Sciatic nerve (tissue), 2 donors: ENCODE data around the gene PPP3CA. TPM values are rescaled to one million over a fixed set of nuclear protein-coding genes. Genes with fewer than 3 reads are reported as not detected.
"Not testable (repeated sequence)": the region's sequence is repeated elsewhere in the genome, so short reads cannot be mapped to it uniquely, and the experiment has no call there.

Experiments
- ATAC-seq: fragments of 200-7000 bp; cut with Tn5 transposase; one replicate; pipeline ENCODE4 v1.9.1; 2020; ENCODE audit warnings: mild to moderate bottlenecking, moderate library complexity
- DNase-seq: peaks from one replicate; pipeline ENCODE4 v3.0.0-alpha.2; 2020; ENCODE audit warnings: low spot score
- intact Hi-C: fragments of 100-400 bp; cut with DNase I; formaldehyde crosslinking; loops from one replicate; pipeline ENCODE4 v1.14.2; 2022
- total RNA-seq: library from RNA; stranded (reverse); fragmentation: NEBNext Ultra II Directional; extraction: Animal tissue kit (Norgen Biotek cat#: 25700); gene quantifications from one replicate; pipeline ENCODE4 v1.2.1, GENCODE V29; 2021
- donor health status: DM: no; HTN: no; CAD: no.
- donor health status: DM: no; HTN: no; CAD: no.

PPP3CA gene
- total RNA-seq, 1 donor from 2014 or later = 56.8 TPM

- no peak for ATAC-seq
- intact Hi-C loops = no loop called here
- no peak for DNase-seq
Observed at GRCh38 chr4:101101072-101101471, 246.3 kb downstream of the PPP3CA start.

DNA sequence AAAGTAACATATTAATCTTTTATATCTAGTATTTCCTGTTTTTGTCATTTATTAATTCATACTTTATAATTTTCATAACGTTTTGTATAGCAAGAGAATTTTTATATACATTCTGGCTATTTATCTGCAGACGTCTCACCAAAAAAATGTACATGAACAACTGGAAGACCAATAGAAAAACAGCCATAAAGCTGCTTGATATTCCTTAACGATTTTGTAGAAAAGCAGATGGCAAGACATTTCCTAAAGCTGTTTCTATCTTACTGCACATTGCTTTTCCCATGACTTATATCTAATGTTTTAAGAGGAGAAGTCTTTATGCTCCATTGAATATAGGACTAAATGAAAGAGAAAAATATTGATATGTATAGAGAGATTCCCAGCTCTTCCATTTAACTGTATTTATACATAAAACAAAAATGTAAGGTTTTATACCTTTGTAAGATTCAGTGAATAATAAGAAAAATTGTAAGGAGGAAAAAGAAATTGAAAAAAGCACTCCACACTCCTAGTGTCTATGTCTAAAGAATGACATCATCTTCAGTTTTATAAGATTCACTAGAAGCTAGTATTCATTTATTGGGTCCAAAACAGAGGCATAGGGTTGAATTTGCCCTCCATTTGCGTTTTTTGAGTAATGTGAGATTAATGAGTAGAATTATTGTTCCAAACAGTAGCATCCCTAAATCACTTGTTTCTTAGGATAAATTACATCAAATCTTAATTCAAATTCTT is 248.5 kb downstream of the PPP3CA start:
- intact Hi-C loops = no loop called here
- DNase-seq (no peak), ATAC-seq (no peak)

GRCh38 chr4:101092609-101093008 is 254.7 kb downstream of the PPP3CA start:
- ATAC-seq, DNase-seq, intact Hi-C loops: not testable (repeated sequence)

GRCh38 chr4:101089168-101089567 is 258.2 kb downstream of the PPP3CA start:
- ATAC-seq (no peak), DNase-seq (no peak)
- intact Hi-C loops = no loop called here

DNA sequence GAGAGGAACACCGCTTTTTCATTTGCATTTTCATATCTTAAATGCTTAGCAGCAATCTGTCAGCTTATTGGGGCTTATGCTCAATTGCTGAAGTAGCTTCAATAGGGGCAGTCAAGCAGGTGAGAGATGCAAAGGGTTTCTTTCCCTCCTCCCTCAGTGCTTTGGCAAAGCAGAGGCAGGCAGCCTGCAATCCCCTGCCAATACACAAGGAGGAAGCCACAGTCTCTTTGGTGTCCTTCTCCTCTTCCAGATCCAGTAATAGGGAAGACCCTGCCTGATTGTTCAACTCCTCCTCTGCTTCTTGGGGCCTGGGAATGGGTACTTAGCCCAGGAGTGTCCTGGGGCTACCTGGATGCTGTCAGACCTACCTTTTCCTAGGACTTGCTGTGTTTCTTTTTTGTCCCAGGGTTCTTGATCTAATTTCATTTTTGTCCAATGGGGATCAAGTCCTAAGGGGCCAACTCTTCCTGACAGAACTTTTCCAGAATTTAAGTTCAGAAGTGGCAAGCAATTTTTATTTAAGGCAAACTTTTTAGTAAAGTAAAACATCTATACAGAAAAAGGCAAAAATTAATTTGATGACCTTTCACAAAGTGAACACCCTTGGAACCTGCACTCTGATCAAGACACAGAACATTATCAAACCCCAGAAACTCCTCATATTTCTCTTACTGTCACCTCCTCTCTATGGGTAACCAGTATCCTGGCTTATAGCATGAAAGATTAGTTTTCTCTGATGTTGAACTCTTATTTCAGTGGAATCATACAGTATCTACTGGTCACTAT is 260.3 kb downstream of the PPP3CA start:
- intact Hi-C loops = no loop called here
- ATAC-seq = no peak
- no peak for DNase-seq

DNA sequence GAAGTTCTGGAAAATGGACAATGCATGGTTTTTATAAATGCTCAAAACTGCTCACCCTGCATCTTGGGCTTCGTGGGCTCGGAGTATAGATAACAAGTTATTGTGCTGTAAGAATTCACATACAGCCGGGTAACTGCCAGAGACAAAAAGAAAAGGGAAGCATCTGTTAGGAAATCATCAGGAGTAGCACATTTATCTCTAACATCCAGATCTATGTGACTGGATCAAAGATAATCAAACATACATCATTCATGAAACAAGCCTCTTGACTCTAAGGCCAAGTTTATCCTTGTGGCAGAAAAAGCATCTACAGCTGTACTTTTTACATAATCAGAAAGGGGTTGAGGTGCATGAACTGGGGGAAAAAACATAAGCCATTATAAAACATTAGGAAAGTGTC is 264.2 kb downstream of the PPP3CA start:
- intact Hi-C loops = no loop called here
- no peak for DNase-seq
- ATAC-seq = no peak

DNA sequence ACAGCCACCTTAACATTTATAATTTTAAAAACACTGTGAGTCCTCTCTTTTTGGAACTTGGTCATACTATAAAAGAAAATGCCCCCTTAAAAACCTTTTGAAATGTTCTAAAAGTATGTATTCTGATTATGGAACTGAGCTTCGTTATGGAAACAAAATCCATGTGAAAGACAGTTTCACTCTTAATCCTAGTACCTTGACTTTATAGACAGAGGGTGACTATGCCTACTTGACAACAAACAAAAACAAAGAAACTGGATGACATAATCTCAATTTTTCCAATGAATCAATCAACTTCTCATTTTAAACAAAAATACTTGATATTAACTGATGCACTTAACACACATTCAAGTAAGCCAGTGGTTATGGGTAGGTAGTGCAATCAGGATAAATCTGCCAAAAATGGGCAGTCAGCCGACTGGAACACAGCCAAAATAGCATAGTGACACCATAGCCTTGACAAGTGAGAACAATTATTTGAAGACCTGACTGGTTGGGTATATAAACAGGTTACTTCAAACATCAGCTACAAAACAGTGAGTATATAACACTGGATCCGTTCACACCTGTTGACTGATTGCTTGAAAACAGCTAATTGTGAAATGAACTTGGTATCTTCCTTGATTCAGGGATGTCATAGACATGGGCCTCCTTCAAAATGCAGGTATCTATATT is 265.5 kb downstream of the PPP3CA start:
- DNase-seq = no peak
- intact Hi-C loops = no loop called here

GRCh38 chr4:101081166-101081565 is 266.2 kb downstream of the PPP3CA start:
- ATAC-seq (no peak), DNase-seq (no peak)
- intact Hi-C loops = no loop called here

More for the DNA sequence above, 265.5 kb downstream of the PPP3CA start:
- ATAC-seq = no peak

DNA sequence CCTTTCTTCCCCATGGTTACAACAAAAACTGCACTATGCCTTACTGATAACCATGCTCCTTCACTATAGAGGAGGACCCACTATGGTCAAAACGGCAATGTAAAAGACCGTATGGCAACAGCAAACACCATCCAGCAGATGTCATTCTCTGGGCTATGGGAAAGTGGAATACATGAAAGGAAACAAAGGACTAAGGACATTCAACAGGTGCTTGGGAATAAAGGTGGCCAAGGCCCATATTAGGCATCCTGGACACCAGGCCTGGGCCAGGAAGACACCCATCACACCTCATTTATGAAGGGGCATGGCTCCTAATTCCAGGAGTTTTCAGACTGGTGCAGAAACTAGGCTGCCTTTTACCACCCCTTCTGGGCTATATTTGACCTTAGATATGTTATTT is 268.4 kb downstream of the PPP3CA start:
- ATAC-seq = no peak
- intact Hi-C loops = no loop called here

GRCh38 chr4:101076032-101076431 is 271.3 kb downstream of the PPP3CA start:
- intact Hi-C loops = no loop called here
- ATAC-seq = no peak
- DNase-seq = no peak

More for the DNA sequence above, 268.4 kb downstream of the PPP3CA start:
- DNase-seq = no peak

DNA sequence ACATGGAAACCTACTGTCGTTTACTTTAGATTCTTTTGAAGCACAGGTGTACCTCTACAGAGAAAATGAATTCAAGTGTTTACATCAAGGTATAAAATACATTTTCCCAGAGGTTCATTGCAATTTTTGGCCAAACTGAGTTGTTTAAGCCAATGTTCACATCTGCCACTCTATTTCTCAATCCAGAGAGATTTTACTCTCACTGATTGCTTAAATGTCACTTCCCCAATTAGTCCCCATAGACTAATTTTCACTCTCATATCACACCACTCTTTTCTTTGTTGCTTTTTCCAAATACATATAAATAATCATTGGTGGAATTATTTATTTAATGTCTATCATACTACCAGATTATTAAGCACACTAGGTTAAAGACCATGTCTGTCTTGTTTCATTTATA is 271.8 kb downstream of the PPP3CA start:
- DNase-seq (no peak), ATAC-seq (no peak)
- intact Hi-C loops = no loop called here

- intact Hi-C loops = no loop called here
- no peak for ATAC-seq
- no peak for DNase-seq
Observed at GRCh38 chr4:101074326-101074725, 273.0 kb downstream of the PPP3CA start.

GRCh38 chr4:101071241-101071640 is 276.1 kb downstream of the PPP3CA start:
- no peak for ATAC-seq
- no peak for DNase-seq
- intact Hi-C loops = no loop called here

DNA sequence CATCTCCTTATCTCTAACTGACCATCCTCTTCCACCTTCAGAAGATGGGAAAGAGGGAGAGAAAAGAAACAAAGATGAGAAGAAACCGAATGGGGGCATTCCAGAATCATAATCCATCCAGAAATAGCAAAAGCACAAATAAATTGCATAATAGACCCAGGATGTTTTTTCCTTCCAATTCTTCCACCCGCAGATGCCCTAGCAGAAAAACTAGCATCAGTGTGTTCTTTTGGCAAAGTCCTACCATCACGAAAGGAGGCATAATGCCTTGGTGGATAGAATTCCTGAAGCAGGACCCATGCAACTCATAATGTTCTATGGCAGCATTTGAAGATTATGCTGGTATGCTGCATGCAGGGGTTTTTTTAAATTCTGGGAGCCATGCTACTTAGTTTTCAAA is 279.2 kb downstream of the PPP3CA start:
- DNase-seq (no peak), ATAC-seq (no peak)
- intact Hi-C loops = no loop called here

- no peak for DNase-seq
Observed at GRCh38 chr4:101067383-101067782, 279.9 kb downstream of the PPP3CA start.

DNA sequence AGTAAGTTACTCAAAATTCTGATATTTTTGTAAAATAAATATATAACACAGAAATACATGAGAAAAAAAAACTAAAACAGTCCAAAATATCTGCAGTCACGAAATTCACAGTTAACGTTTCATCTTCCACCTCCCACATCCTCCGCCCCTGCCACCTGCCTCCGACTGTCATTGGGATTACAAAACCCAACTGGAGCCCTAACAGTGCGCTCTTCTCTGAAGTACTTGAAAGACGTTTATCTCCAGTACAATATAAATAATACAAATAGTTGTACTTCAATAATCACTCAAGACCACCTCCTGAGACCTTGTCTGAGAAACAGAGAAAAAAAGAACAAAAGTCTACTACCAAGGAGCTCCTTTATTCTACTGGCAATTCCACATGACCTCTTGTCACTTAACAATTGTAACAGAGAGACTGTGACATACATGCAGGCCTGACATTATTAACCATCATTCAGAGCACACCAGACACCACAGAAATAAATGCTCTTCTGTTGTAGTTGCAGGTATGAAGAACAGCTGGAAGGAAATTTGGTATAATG is 280.6 kb downstream of the PPP3CA start:
- ATAC-seq (no peak), DNase-seq (no peak)
- intact Hi-C loops = no loop called here

More at GRCh38 chr4:101067383-101067782, 279.9 kb downstream of the PPP3CA start:
- intact Hi-C loops = no loop called here
- no peak for ATAC-seq

DNA sequence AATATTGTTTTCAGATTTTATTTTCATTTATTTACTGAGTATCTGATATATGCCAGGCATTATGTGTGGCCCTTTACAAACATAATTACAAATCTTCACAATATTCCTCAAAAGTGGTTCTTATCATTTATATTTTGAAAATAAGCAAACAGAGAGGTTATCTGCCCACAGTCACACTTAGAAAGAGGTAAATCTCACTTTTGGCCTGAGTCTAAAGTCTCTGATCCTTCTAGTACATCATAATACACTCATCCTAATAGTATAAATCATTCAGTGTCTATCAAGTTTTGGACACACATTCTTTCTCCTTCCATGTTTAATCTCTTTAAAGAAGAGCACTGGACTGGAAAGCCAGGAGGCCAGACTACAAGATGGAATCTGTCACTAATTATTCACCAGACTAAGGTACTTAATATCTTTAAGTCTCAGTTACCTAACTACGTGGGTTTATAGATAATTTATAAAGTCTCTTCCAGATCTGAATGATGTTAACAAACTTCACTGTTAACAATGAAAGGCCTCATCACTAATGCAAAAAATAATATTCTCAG is 281.3 kb downstream of the PPP3CA start:
- ATAC-seq (no peak), DNase-seq (no peak)
- intact Hi-C loops = no loop called here

GRCh38 chr4:101065346-101065745 is 282.0 kb downstream of the PPP3CA start:
- intact Hi-C loops = no loop called here
- no peak for DNase-seq
- ATAC-seq = no peak

DNA sequence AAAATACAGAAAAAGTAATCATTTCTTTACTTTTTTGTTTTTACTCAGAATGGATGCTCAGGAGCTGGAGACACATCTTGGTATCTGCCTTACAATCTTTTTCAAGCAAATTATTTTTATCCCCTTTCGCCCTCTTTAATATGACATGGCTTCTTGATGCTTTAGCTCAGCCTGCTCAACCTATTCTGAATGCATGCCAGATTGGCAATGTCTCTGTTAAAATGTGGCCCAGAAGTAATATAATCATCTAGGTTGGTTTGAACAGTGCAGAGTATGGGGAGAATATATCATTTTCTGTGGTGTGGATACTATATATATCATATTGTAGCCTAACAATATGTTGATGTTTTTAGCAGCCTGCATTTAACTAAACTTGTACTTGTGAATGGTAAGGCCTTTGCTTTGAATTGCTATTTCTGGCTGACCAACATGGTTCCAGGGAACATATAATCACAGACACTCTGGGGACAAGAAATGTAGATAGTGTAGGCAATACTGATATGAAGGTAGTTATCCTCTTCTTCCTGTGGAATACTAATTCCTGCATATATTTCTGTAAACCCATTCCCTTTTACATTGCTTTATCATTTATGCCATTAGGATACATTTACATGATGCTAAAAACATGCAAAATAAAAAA is 282.7 kb downstream of the PPP3CA start:
- no peak for ATAC-seq

More for the DNA sequence above, 282.7 kb downstream of the PPP3CA start:
- DNase-seq = no peak
- intact Hi-C loops = no loop called here
